ENCODE data around the gene CEP41.

The CEP41 gene

DNA sequence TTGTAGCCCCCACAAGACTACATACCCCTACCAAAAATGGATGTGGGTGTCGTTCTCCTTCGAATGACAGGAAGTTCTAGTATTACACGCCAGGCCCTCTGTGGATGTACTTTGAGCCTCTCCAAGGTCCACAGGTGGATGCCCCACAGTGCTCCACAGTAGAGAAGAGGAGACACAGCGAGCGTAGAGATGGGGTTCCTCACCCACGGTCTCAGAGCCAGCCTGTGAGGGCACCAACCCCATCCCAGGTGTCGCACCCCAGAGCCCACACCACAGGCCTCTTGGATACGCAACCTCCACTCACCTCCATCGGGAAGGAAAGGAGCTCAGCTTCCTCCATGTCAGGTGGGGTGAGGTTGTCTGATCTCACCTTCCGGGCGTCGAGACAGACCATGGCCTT, 93.9 kb downstream of the CEP41 start:
- H3K4me1 Mint-ChIP-seq: no peaks in the 10 kb centered on the region
- no peak overlapping the region for H3K4me3 Mint-ChIP-seq
- no peaks in the 10 kb centered on the region for H3K27me3 Mint-ChIP-seq

DNA sequence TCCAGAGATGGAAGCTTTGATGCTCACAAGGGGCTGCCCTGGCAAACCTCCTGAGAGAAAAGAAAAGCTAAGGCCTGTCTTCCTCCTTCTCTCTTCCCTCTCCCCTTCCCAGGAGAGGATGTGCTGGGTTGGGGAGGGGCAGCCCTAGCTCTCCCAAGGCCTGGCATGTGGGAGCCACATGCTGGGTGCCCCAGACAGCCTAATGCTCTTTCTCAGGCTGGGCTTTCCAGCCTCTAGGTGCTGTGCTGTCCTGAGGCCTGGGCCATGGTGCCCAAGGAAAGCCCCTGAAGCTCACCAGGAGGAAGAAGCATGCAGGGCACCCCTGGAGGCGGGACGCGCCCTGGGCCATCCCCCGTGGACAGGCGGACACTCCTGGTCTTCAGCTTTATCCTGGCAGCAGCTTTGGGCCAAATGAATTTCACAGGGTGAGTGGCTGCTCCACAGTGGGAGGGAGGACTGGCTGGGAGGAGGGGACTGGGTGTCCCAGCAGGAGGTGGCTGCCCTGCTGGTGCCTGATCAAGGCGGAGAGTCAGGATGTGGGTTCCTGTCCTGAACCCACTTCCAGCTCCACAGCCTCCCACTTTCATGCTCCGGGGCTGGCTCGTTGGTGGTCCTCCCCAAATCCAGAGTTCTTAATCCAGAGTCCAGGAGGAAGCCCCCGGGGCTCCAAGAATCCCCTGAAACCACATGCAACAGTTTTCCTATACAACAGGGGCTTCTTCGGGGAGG, 94.5 kb downstream of the CEP41 start:
- Mint-ChIP-seq H3K4me3 (no peak overlapping the region), H3K9me3 (no peaks in the 10 kb centered on the region), H3K27ac (no peak overlapping the region), H3K27me3 (no peaks in the 10 kb centered on the region), H3K4me1 (no peaks in the 10 kb centered on the region), H3K36me3 (no peaks in the 10 kb centered on the region)

More for the DNA sequence above, 93.9 kb downstream of the CEP41 start:
- Mint-ChIP-seq H3K36me3 (no peaks in the 10 kb centered on the region), H3K27ac (no peak overlapping the region), H3K9me3 (no peaks in the 10 kb centered on the region)

DNA sequence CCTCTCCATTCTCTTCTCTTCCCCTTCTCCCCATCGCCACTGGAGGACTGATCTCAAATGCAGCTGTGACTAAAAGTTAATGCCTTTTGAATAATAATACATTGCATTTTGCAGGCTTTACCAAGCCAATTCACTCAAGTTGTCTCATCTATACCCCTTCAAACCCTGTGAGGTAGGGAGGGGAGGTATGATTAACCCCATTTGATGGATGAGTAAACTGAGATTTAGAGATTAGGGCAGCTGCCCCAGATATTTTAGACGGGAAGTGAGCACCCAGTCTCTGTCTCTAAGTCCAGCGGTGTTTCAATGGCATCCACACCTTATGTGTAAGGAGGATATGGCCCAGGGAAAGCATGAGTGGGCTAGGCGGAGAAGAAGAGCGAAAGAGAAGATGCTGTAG, 95.1 kb downstream of the CEP41 start:
- Mint-ChIP-seq H3K4me1 (no peaks in the 10 kb centered on the region), H3K9me3 (no peaks in the 10 kb centered on the region), H3K27me3 (no peaks in the 10 kb centered on the region), H3K36me3 (no peaks in the 10 kb centered on the region), H3K4me3 (no peak overlapping the region), H3K27ac (no peak overlapping the region)

DNA sequence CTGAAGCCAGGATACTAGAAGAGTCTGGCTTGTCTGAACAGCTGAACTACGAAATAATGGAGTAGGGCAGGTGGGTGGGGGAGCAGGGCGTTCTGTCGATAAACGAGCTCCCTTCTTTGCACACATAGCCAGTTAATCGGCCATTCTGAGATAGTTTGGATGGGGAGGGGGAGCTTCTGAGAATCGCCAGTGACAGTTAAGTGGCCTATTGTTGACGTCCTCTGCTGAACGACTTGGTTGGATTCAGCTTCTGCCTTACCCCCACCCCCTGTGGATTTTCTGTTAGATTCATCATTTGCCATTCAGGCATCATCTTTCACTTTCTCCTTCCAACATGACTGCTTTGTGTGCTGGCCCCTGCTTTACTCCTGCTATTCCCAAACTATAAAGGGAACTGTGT, 95.7 kb downstream of the CEP41 start:
- Mint-ChIP-seq H3K4me3 (no peak overlapping the region), H3K9me3 (no peaks in the 10 kb centered on the region), H3K36me3 (no peaks in the 10 kb centered on the region), H3K27me3 (no peaks in the 10 kb centered on the region), H3K4me1 (no peaks in the 10 kb centered on the region), H3K27ac (no peak overlapping the region)

DNA sequence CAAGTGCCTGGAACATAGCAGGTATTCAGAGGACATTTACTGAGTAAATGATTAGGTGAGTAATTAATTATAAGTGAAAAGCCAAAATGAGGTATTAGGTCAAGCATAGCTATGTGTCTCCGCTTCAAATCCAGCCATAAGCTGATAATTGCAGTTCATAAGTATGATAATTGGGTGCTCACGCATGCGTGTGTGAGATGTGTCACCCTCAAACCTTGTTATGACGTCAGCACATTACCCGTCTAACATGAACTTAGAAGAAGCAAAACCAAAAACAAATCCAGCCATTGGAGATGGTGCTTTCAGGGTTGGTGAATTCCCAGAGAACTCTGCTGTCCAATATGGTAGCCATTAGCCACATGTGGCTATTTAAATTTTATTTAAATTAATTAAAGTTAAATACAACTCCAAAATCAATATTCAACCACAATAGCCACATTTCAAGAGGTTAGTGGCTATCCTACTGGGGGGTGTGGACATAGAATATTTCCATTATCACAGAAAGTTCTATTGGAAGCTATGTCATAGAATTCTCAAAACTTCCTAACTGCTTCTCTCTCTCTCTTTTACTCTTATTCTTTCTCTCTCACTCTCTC, 96.4 kb downstream of the CEP41 start, which contains the start of gene CPA5:
Gene CPA5, plus strand, starts transcription at position 546 of the 596 bp plus-strand sequence. CDS start 1,670 bp downstream, outside the sequence.
- Mint-ChIP-seq H3K4me1 (no peaks in the 10 kb centered on the region), H3K27ac (no peak within 1 kb of the TSS), H3K36me3 (no peaks in the 10 kb centered on the region), H3K27me3 (no peaks in the 10 kb centered on the region), H3K9me3 (no peaks in the 10 kb centered on the region), H3K4me3 (no peak within 1 kb of the TSS)
